ENCODE data around the gene SLC13A2.

SLC13A2 gene

GRCh38 chr17:28494445-28495188, 21.2 kb downstream of the SLC13A2 start:
- peak; percentile 66 for DNase-seq

- DNase-seq, result no peak
These were observed 22.2 kb downstream of the SLC13A2 start for GRCh38 chr17:28495635-28496034.

- DNase-seq, result no peak
These were observed 24.5 kb downstream of the SLC13A2 start for GRCh38 chr17:28497931-28498330.

GRCh38 chr17:28498652-28499363, 25.4 kb downstream of the SLC13A2 start:
- DNase-seq, result no peak

GRCh38 chr17:28499364-28499664, 25.9 kb downstream of the SLC13A2 start:
- no peak for DNase-seq

- DNase-seq, result no peak
These were observed 26.4 kb downstream of the SLC13A2 start for GRCh38 chr17:28499684-28500357.

GRCh38 chr17:28500712-28501379, 27.4 kb downstream of the SLC13A2 start:
- no peak for DNase-seq

- no peak for DNase-seq
These were observed 28.2 kb downstream of the SLC13A2 start for GRCh38 chr17:28501421-28502284.

GRCh38 chr17:28503420-28503819, 30.0 kb downstream of the SLC13A2 start:
- no peak for DNase-seq

GRCh38 chr17:28505986-28506665, 32.7 kb downstream of the SLC13A2 start, which contains the start of gene FOXN1:
Gene FOXN1 (plus strand): TSS chr17:28506348. CDS start chr17:28523970, 17,622 bp downstream.
- no peak for DNase-seq

- DNase-seq, result no peak
These were observed 33.5 kb downstream of the SLC13A2 start for GRCh38 chr17:28506763-28507487.

GRCh38 chr17:28507567-28508203, 34.2 kb downstream of the SLC13A2 start:
- DNase-seq, result no peak

- no peak for DNase-seq
These were observed 34.8 kb downstream of the SLC13A2 start for GRCh38 chr17:28508211-28508724.

GRCh38 chr17:28509789-28510188, 36.3 kb downstream of the SLC13A2 start:
- DNase-seq, result peak; percentile 19

- no peak for DNase-seq
These were observed 38.5 kb downstream of the SLC13A2 start for GRCh38 chr17:28511858-28512461.

- DNase-seq, result no peak
These were observed 40.0 kb downstream of the SLC13A2 start for GRCh38 chr17:28513476-28513875.

GRCh38 chr17:28514561-28515002, 41.1 kb downstream of the SLC13A2 start:
- no peak for DNase-seq

GRCh38 chr17:28515518-28515917, 42.1 kb downstream of the SLC13A2 start:
- DNase-seq, result no peak

GRCh38 chr17:28518132-28518531, 44.7 kb downstream of the SLC13A2 start:
- no peak for DNase-seq

- DNase-seq, result no peak
These were observed 45.1 kb downstream of the SLC13A2 start for GRCh38 chr17:28518578-28518977.
